ENCODE data around the gene ERMAP. TPM values are rescaled to one million over a fixed set of nuclear protein-coding genes. Genes with fewer than 3 reads are reported as not detected.

ERMAP gene
- total and polyA plus RNA-seq, 2 of the 8 experiments (the other 6 are each of a cell fraction or from before 2014, with no cell fraction given): 2.5 to 3.9 TPM

DNA sequence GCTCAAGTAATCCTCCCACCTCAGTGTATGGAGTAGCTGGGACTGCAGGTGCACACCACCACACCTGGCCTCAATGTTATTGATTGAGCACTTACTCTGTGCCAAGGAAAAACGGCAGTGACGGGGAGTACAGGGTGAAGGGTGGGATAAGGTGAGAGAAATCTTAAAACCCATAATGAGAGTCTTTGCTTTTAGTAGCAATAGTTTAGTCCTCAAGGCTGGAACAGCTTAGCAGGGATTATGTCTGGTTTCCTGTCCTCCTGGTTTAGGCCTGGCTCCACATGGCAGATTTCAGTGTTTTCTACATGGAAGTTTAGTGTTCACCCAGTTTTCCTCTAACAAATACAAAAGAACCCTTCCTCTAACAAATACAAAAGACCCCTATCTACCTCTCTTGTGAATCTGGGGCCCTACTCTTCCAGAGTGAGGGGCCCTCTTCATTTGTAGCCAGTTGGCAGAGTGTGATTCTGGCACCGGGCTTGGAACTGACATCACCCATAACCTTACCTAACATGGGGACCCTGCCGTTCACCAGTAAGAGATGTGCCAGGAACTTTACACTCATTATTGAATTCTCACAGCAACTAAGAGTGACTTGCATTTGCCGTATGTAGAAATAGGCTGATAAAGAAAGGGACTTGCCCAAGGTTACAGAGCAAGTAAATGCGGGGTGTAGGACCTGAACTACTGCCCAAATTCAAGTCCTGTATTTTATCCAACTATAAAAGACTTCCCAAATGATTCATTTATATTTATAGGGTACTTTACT lies 36.4 kb downstream of the ERMAP start:
- 95% methylated on average over 6 of the region's 6 CpGs; no CpG with 5 or more reads in 1 of the 2 experiments for WGBS, 2 experiments (ENCODE audit: extremely low coverage in 1 of 2, insufficient coverage in 1 of 2, insufficient read length in 1 of 2, insufficient replicate concordance in 2 of 2, low coverage in 1 of 2, low lambda C conversion rate in 2 of 2, missing lambda C conversion rate in 1 of 2)
- TF ChIP-seq GABPA (IDR thresholded peaks at IDR 0.05; ENCODE audit: borderline replicate concordance, insufficient read depth, low read length) (no peak), EGR1 (IDR thresholded peaks at IDR 0.05; ENCODE audit: borderline replicate concordance, low read depth, low read length) (no peak), EZH2 (IDR thresholded peaks at IDR 0.05; ENCODE audit: low read depth, low read length, severe bottlenecking) (no peak), FOSL1 (IDR thresholded peaks at IDR 0.05; ENCODE audit: insufficient read depth, low read depth, low read length) (no peak), TCF12 (IDR thresholded peaks at IDR 0.05; ENCODE audit: low read depth, low read length) (no peak)
- TF ChIP-seq, protein P1, sequence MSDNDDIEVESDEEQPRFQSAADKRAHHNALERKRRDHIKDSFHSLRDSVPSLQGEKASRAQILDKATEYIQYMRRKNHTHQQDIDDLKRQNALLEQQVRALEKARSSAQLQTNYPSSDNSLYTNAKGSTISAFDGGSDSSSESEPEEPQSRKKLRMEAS (IDR thresholded peaks at IDR 0.05): no peak
- H2BK15ac ChIP-seq (ENCODE audit: low read length): no peak overlapping the region
- H4K5ac ChIP-seq (ENCODE audit: insufficient read length, low read depth, low read length): no peak overlapping the region
- H3K27me3 ChIP-seq (replicated peaks in 1 of 4; ENCODE audit: control insufficient read depth in 3 of 4, extremely low read depth in 1 of 4, insufficient read depth in 3 of 4, low read length in 3 of 4): no peaks in the 10 kb centered on the region
- no peak overlapping the region for H3K27ac ChIP-seq (ENCODE audit: low read depth, low read length)
- H3K56ac ChIP-seq (replicated peaks; ENCODE audit: insufficient read length, low read depth, low read length): no peak overlapping the region
- H4K8ac ChIP-seq (ENCODE audit: extremely low read depth, insufficient read depth, low read length): no peak overlapping the region
- H3K18ac ChIP-seq (ENCODE audit: extremely low read depth, low read length): no peak overlapping the region
- H3K79me1 ChIP-seq (ENCODE audit: low read depth, low read length): peaks cover 5% of the 10 kb centered on the region; the same call in 1 of the 2 replicates
- ChIA-PET CTCF (ENCODE audit: partially characterized antibody) (no interaction called here), POLR2A (ENCODE audit: partially characterized antibody) (interaction anchor here (0.6 to 0.7 kb wide), 2 partner anchors 8 to 190 kb away, joined by 3 to 4 read pairs; no protein-coding TSS in a partner anchor)
- H3K79me2 ChIP-seq (ENCODE audit: control insufficient read depth in 1 of 2, insufficient read depth in 2 of 2, low read length in 2 of 2): peaks cover 4 to 8% of the 10 kb centered on the region in 2 experiments; a peak in 2 of 4 replicates
- no peaks in the 10 kb centered on the region; a peak in 1 of 7 replicates for H3K4me1 ChIP-seq (replicated peaks in 1 of 4; ENCODE audit: control insufficient read depth in 3 of 4, insufficient read depth in 4 of 4, low read length in 3 of 4)
- peaks cover 0 to 9% of the 10 kb centered on the region in 2 experiments for H4K20me1 ChIP-seq (replicated peaks in 1 of 2; ENCODE audit: control insufficient read depth in 1 of 2, insufficient read depth in 2 of 2, low read length in 2 of 2)
- H2BK120ac ChIP-seq (replicated peaks; ENCODE audit: low read depth, low read length): no peak overlapping the region
- no peak overlapping the region for H2BK20ac ChIP-seq (ENCODE audit: low read length)
- no peak overlapping the region for H3K4ac ChIP-seq (replicated peaks; ENCODE audit: insufficient read length, low read depth, low read length)
- H2AK5ac ChIP-seq (ENCODE audit: low read depth, low read length): no peak overlapping the region
- H3K4me2 ChIP-seq (ENCODE audit: insufficient read depth in 1 of 2, low read depth in 2 of 2, low read length in 2 of 2): no peak overlapping the region
- no peak overlapping the region for H2BK12ac ChIP-seq (ENCODE audit: low read depth, low read length)
- no peak overlapping the region for H3K9ac ChIP-seq (replicated peaks in 1 of 4; ENCODE audit: extremely low read depth in 1 of 4, low read depth in 3 of 4, low read length in 3 of 4)
- no peak overlapping the region for H3K23ac ChIP-seq (ENCODE audit: insufficient read length)
- no peak overlapping the region for H3K14ac ChIP-seq (ENCODE audit: insufficient read length)
- peaks cover 10 to 37% (median 24%) of the 10 kb centered on the region in 4 experiments; a peak in 6 of 8 replicates for H3K36me3 ChIP-seq (ENCODE audit: control insufficient read depth in 2 of 4, insufficient read depth in 4 of 4, low read length in 3 of 4)
- FAIRE-seq (no peak), DNase-seq (ENCODE audit: low read depth in 1 of 2, low spot score in 2 of 2) (no peak)
- H3K4me3 ChIP-seq (ENCODE audit: extremely low read depth in 1 of 4, insufficient read depth in 2 of 4, low read depth in 3 of 4, low read length in 4 of 4): no peak overlapping the region
- H2BK5ac ChIP-seq (ENCODE audit: low read depth, low read length): no peak overlapping the region
- H4K91ac ChIP-seq (replicated peaks; ENCODE audit: insufficient read length, low read length): no peak overlapping the region
- peaks cover 2% of the 10 kb centered on the region; the same call in 1 of the 2 replicates for H3K23me2 ChIP-seq (ENCODE audit: low read depth, low read length)
- H2AFZ ChIP-seq (ENCODE audit: low read length): no peak overlapping the region
- H3K9me3 ChIP-seq (ENCODE audit: insufficient read depth in 2 of 2, low read depth in 1 of 2, low read length in 1 of 2): peaks cover 0 to 8% of the 10 kb centered on the region in 2 experiments; a peak in 2 of 4 replicates

Data from H1 (cell line).